A549 treated with RU486 at 1 μM for 4 hours (cell line): ENCODE measurements around the gene ADCYAP1R1. TPM values are rescaled to one million over a fixed set of nuclear protein-coding genes. Genes with fewer than 3 reads are reported as not detected.

Experiments
- total RNA-seq: library from RNA; stranded (reverse); fragments of 200-300 nt; extraction: Qiagen RNA extraction; gene quantifications from 5 replicates; pipeline ENCODE4 v1.2.3, GENCODE V29; 2022; ENCODE audit warnings: low read depth

Gene ADCYAP1R1
- 0.05 to 0.12 TPM (median 0.08 TPM) in 3 of 5 replicates, not detected in the others for total RNA-seq

DNA sequence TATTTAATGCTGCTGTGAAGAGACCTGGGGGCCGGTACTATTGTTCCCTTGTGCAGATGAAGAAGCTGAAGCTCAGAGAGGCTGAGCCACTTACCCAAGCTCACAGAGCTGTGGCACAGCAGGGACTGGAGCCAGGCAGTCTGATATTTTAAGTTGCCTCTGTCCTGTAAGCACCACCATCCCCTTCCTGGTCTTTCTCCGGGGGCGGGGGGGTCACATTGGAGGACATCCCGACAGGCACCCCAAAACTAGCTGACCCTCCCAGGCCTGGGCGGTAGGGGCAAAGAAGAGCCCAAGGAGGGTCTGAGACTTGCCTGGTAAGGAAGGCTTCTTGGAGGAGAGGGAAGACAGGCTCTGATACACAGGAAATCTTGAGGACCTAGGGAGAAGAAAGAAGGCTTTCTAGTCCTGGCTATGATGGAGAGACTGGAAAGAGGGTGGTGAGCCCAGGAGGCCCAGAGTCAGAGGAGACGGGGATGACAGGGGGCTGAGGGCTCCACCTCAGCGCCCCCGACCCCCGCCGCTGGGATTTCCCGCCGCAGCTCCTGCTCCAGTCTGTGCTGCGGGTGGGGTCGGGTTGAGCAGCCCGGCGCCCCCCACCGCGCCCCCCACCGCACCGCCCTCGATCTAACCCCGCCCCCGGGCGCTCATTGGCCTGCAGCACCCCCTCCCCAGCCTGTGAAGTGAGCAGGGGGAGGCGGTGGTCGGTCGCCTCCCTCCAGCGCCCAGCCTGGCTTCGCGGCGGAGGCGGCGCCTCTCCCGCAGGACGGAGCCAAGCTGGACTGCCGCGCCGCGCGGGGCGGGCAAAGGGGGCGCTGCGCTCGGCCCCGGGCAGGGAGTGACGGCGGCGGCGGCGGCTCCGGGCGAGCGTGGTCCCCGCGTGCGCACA, at the start of gene ADCYAP1R1:
Gene ADCYAP1R1, plus strand, starts transcription at position 711 of the 889 bp plus-strand sequence. CDS start 10,957 bp downstream, outside the sequence.

Other genes with a start within 250 kb of the ADCYAP1R1 start
- 0.32 to 0.58 TPM (median 0.37 TPM) in 5 replicates for gene AQP1, start 140.5 kb upstream of the ADCYAP1R1 start, total RNA-seq
- 0.29 TPM in 1 of 5 replicates, not detected in the others for gene GHRHR, start 88.4 kb upstream of the ADCYAP1R1 start, total RNA-seq